Activated naive CD4-positive, alpha-beta T cell (primary cell): ENCODE results near the gene CTDSPL.

Experiments
- DNase-seq, 4 experiments: peaks; one replicate each; lab custom pipeline; 2025; lab: John Stamatoyannopoulos, UW

Gene CTDSPL

DNA sequence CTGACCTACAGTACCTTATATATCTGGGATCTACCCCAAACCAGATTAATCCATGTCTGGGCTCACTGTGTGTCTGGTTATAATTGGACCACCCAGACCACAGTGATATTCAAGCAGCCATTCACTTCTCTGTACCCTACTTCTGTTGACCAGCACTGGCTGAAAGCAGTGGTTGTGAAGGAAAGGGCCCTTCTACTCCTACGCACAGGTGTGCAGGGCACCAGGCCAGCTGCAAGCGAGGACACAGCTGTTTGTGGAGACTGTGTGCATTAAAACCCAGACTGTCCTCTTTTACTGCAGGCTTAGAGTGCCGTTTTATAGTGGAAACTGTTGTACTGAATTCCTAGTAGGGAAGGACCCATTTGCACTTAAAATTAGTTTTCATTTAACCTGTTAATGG lies 29.5 kb downstream of the CTDSPL start:
- no peak for DNase-seq

DNA sequence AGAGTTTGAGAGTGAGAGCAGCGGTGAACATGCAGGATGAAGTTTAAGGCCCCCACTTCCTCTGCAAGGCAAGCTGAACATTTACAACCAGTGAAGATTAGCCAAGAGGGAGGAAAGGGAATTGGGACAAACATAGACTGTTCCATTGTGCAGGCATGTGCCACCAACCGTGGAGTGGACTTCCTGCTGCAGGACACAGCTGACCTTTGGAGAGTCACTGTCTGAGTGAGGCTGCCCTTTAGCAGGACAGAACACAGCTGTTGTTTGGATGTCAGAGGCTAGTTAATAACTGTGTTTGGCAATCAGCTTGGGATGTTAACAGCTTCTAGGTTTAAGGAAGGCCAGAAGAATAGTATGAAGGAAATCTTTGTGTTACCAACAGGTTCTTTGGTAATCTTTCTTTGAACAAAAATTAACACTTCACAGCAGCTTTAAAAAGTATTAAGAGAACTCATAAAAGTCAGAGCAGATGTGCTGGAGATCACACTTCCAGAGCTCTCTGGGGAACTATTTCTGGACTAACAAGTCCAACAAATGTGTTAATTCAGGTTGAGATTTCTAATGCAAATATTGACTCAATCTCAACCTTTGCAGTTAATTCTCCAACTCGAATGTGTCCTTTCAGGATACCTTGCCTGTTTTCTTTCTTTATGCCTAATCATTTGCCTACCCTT lies 31.4 kb downstream of the CTDSPL start:
- DNase-seq, result no peak

DNA sequence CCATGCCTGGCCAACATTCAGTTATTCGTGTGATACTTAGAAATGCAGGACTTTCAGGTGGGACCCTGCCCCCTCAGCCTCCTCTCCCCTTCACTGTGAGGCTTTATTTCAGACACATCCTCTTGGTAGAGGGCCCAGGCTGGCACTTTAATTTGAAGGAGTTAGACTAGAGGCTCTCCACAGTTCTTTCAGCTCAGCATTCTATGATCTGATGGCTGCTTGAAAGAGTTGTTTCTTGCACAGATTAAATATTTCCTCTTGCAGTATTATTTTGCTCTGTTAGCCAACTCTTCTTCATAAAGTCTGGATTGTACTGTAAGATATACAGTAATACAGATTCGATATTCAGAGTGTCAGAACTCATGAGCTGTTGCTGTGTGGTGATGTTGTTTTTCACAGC lies 35.1 kb downstream of the CTDSPL start:
- no peak for DNase-seq

DNA sequence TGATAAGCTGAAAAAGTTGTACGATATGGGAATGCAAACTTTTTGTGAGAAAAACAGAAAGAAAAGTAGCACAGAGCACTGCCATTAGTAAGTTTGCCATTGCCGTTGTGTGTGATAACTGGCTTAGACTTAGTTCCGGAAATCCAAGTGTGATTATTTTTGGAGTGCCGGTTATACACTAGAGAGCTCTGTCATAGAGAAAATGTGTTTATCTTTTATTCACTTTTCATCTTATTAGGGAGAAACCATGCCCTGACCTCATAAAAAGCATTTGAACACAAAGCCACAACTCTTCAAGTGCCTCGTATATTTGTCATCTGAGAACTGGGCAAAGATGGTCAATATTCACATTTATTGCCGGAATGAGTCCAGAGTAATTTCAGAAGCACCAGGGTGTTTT lies 36.1 kb downstream of the CTDSPL start:
- DNase-seq, result no peak

DNA sequence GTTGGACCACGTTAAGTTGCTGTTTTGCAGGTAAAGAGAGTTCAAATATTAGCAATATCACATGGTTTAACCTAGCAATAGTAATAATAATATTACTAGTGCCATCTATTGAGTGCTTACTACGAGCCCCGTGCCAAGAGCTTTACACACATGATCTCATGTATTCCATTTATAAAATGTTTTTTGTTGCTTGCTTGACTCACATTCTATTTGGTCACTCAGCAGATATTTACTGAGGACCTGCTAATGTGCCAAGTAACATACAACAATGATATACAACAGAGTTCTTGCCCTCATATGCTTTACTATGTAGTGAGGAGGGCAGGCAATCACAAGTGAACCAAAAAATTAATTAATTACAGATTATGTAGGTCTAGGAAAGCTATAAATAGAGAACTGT lies 36.7 kb downstream of the CTDSPL start:
- no peak for DNase-seq

DNA sequence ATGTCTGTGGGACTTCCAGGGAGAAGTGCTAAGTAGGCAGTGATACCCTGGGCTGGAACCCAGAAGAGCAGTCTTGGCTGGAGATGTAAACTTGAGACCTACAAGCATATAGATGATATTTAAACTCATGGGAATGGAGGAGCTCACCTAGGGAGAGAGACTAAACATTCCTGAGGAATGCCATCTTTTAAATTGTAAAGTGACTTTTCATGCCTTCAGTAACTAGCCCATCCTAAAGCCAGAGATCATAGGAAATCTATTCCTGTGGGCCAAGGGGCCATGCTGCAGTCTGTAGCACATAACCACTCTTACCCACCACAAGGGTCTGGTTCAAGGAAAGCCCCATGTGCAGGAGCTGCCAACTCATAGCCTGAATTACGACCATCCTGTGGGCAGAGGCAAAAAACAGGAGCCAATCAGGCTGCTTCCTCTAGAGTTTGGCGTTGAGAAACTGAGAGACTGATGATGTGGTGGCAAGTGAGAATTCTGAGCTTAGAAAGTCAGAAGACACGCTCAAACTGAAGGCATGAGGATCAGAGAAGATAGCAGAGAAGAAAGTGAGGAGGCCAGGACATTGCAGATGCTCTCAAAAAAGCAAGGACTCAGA lies 37.5 kb downstream of the CTDSPL start:
- no peak for DNase-seq

DNA sequence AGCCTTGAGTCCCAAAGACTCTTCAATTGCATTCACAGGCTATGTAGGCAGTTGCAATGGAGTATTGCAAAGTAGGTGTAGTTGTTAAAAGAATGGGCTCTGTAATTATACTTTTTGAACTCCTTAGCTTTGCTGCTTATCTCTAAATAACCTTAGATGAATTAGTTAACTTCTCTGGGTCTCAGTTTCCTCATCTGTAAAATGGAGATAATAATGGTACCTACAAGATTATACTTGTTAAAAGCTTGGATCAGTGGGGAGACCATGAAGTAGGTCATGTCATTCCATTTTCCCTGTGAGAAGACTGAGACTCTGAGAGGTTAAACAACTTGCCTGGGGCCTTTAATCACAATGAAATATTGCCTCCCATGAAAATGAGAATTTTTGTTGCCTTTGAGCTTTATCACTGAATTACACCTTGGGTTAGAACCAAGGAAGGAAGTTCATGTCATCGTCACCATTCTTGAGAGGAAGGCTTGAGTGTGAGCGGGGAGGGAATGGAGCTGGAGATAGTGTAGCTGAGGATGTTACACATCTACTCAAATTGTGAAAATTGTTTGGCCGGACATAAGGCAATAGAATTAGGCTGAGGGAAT lies 38.1 kb downstream of the CTDSPL start:
- DNase-seq, result no peak

DNA sequence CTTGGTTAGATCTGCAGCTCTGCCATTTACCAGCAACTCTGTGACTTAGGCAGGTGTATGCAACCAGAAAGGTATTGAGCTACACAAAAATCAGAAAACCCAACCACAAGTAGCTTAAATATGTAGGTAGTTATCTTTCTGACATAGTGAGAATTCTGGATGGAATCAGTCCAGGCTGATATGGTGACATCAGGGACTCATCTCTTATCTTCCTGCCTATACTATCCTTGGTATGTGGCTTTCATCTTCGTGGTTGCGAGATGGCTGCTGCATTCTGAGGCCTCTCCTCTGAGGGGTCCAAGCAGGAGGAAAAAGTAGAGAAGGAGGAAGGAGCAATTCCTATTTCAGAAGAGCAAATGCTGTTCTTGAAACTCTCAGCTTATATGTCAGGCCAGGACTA lies 40.0 kb downstream of the CTDSPL start:
- no peak for DNase-seq

DNA sequence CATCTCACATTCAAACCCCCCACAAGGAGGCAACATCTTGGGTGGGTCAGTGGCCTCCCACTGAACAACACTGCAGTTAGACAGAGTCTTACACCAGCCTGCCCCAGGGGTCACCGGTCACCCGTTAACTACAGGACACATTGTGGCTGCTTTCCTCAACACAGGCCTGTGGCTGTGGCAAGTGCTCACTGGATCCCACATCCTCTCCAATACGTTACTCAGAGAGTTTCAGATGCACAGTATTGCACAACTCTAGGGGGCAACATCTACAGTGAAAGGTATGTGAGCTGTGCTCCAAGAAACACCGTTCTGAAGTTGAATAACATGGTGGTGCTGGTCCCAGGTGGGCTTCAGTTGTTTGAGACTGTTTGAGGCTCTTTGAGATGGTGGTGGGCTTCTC lies 41.0 kb downstream of the CTDSPL start:
- no peak for DNase-seq

DNA sequence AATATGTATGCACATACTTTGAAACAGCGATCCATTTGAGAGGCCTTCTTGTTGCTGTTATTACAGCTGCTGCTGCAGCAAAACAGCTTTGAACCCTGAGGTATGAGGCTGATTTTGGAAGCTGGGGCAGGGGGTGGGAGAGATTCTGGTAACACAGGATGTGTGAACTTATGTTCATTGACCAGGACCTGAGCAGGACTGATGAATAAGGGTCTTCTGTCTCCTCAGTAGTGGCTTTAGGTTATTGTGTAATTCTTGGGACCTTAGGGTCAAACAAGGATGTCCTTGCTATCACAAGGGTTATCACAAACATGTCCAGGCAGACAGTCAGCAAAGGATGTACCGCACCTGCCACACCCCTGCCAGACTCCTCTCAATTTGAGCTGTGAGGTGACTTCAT lies 41.6 kb downstream of the CTDSPL start:
- DNase-seq, result no peak

DNA sequence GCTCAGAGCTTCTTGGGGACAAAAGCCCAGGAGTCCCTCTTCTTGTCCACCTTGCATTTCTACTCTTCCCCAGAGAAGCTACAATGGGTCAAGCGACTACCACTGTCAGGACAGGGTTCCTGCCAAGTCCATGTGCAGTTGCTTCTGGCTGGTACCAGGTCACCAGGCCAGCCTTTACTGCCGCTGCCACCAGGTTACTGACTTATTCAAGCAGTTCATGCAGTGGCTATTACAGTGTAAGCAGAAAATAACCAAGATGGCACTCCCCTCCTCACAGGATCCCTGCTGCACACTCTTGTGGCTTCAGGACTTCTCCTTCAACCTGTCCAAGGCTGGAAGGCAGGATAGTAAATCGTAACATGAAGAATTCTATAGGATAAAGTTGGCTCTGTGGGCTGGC lies 42.1 kb downstream of the CTDSPL start:
- no peak for DNase-seq

DNA sequence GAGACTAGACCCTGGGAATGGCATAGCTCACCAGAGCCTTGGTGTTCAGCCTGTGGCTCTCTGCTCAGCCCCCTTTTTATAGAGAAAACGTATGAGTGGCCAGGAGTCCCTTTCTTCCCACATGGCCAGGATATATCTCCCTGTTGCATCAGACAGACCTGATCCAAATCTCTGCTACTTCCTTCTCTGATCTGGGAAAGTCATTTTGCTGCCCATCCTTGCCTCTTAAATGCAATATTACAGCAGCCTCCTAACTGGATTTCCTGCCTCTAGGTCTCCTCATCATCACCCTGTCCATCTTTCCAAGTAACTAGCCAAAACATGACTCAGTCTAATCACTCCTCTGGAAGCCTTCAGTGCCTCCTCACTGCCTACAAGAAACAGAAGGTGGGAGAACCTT lies 42.9 kb downstream of the CTDSPL start:
- no peak for DNase-seq

DNA sequence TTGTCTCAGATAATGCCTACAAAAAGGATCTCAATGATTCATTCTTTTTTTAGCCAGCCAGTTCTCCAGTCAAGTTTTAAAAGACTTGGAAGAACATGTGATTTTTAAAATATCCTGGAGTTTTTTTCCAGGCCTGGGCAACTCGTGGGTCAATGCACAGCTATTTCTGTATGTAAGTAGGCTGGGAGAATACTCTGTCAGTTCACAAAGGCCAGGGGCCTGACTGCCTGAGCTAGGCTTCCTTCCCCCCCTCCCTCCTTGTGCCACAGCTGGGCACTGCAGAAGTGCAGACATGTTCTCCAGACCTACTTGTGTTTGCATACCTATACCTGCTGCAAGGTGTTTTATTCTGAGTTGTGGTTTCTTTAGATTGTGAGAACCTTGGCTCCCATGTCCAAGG lies 43.7 kb downstream of the CTDSPL start:
- DNase-seq, result no peak

DNA sequence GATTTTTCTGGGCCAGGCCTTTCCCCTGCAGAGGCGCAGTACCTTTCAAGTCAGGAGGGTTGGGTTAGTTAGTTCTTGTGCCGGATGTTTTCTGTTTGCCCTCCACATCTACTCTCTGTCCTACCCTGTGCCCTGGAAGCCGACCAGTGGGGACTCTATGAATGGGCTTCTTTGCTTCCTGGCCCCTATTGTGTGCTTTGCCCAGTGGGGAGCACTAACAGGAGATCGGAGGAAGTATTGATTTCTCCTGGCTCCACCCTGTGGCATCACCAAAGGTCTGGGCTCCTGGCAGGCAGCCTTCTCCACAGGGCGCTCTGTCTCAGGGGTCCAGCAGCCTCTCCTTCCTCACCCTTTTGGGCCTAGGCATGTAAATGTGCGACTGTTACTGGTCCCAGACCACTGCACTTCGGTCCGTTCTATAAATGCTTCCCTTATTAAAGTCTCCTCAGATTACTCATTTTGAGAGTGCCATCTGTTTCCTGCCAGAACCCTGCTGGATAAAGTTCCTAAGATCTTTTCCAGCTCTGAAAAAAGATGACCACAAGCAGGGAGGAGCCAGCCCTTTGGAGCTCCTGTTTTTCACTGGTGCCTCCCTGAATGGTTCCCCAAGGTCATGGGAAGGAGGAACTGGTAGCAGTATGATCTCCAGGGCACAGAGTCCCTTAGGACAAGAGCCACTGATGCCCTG lies 44.5 kb downstream of the CTDSPL start:
- DNase-seq, result no peak

DNA sequence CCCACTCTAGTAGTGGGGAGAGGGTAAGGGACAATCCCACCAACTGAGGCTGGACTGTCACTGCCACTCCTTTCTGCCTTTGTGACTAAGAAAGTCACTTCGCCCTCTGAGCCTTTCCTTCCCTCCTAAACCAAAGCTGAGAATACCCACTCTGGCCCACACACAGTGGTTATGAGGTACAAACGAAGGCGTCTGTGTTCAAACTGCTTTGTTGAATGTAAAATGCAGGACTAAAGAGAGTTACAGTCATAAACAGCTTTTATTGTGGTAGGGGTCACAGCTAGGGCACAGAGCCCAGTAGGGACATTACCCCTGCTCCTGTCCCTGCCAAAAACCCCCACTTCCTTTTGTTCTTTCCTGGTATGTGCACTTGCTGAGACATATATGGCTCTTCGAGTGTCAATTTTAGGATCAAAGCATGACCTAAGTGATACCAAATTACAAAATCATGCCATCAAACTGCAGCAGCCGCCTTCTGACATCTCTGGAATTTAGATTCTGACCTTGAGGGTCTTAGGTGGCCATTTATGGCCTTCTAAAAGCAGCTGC lies 45.1 kb downstream of the CTDSPL start:
- no peak for DNase-seq

DNA sequence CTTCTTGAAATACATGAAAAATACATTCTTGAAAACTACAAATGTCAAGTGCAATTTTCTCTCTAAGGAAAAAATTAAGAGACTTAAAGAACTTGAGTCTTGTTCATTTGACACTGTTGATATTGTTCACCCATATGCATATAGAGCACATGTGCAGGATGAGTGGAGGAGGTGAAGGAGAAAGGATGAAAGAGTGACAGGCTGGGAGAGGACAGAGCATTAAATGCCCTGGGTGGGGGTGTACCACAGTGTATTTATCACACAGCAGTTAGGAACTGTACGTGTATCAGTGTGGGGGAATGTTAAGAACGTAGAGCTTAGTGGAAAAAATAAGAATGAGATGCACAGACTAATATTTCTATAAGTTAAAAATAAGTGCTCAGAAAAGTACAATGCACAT lies 45.7 kb downstream of the CTDSPL start:
- no peak for DNase-seq

DNA sequence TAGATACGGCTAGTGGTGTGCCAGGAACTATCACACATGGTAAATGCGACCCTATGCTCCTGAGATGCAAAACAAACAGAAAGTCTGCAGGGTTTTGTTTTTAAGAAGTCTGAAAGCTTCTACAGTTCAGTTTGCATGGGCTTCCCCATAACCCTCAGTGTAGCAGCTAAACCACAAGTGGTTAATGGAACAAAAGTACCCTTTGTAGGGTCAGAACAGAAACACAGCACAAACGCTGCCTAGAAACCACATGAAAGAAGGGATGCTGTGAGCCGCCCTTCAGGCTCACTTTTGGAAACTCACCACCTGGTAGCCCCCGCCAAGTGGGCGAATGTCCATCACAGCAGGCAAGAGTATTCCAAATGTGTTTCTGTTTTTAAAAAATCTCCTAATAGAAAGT lies 46.2 kb downstream of the CTDSPL start:
- no peak for DNase-seq

DNA sequence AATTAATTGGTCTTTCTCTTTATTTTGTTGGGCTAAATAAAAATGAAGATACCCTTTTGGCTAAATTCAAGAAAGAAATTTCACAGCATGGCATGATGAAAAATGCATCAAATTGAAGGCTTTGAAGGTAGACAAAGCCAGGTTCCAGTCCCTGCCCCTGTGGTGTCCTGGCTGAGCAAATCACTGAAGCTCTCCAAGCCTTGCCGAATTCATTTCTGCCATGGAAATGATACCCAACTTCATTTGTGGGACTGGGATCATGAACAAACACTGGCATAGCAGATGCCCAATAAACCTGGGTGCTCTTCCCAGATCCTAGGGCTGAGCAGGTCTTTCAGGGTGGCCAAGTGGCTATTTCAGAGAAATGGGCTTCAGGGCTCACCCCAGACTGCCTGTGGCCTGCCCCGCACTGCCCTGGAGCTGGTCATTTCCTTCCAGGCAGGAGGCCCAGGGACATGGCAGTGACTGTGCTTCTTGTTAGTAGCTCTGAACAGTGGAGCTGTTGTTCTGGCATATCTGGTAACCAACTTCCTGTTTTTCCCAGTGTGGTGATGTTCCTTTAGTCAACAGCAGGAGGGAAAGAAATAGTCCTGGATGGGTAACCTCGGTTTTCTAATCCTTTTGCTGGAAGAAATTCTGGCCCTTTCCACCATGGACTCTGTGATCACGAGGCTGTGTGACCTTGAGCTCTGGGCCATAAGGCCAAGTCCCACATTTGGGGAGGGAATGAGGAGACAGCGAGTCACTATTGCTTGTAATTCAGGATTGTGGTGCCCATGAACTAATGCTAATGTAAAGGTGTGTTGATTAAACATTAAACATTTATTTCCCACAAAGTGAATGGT lies 47.6 kb downstream of the CTDSPL start:
- DNase-seq, result no peak

DNA sequence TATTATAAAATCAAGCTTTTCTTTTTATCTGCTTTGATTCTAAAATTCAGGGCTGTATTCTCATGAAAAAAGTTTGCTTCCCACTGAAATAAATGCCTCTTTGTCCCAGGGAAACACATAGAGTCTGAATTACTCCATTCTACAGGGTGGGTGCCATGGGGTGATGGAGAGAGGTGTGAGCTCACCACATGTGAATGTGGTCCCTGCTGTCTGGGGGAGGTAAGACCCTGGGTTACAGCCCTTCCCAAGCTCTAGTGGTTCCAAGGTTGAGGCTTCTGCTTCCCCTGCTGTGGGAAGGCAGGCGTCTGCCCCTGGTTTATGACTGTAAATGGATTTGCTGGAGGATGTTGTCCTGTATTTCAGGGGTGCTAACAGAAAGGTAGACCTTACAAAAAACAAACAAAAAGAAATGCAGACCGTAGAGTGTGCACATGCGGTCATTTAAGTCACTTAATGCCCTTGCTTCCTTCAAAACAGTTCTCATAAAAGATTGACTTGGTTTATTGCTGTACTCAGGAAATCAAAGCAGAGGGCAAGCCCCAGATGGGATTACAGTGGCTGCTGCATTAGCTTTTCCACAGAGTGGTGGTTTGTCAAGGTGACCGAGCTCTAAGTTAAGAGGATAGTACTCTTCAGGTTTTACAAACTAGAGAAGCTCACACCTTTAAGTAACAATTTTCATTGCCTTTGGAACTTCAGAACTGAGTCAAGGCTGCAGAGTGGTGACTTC lies 49.2 kb downstream of the CTDSPL start:
- DNase-seq, result no peak

DNA sequence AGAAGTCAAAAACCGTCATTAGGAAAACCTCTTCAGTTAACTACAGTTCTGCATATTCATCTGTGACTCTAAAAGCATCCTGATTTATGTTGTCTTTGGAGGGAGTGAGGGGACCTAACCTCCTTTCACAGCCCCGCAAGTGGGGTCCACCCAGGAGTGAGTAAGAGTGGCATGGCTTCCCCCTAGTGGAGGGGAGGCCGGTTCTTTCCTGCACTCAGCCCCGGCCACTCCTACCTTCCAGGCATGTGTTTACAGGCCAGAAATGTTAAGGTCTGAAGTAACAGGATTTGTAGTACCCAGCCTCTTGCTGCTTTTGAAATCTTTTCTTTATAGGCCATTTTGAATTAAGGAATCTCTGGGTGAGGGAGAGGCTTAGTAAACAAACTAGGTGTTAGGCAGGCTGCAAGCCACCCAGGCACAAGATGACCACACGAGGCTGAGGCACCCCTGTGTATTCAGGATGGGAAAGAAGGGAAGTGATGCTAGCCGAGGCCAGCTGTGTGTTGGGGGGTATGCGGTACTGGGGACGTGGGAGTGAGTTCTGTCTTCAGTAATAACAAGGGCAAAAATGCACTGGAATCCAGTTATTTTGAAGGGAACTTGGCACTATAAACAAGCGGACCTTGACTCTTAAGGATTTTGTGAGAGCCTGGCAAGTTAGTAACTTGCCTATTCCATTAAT lies 50.5 kb downstream of the CTDSPL start:
- DNase-seq, result no peak

DNA sequence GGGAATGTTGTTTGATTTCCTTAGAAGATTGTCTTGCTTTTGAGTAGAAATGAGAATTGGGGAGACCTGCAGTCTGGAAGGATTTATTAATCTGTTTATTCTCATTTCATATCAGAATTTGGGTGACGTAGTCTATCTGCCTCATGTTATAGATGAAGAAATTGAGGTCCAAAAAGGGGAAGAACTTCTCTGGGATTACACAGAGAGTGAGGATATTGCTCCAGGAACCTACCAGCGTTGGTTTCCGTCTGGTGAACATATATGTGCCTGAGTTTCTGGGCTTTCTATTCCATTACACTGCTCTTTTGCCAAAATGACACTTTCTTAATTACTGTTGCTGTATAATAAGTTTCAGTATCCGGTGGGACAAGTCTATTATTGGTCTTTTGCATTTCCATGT lies 51.8 kb downstream of the CTDSPL start:
- DNase-seq, result no peak
